ELR (cell line): ENCODE data around the gene NR2F1-AS1.

Source experiments
- DNase-seq: peaks from one replicate; pipeline ENCODE4 v3.0.0-alpha.2; 2015; ENCODE audit warnings: low read depth

NR2F1-AS1 gene

GRCh38 chr5:93580927-93581445 is at the start of gene NR2F1-AS1:
NR2F1-AS1 (minus strand) TSS chr5:93581219.
- no peak for DNase-seq

GRCh38 chr5:93626801-93627200 is 45.8 kb upstream of the NR2F1-AS1 start:
- DNase-seq: no peak

- DNase-seq: no peak
These were observed 42.1 kb upstream of the NR2F1-AS1 start for GRCh38 chr5:93623153-93623552.

DNA sequence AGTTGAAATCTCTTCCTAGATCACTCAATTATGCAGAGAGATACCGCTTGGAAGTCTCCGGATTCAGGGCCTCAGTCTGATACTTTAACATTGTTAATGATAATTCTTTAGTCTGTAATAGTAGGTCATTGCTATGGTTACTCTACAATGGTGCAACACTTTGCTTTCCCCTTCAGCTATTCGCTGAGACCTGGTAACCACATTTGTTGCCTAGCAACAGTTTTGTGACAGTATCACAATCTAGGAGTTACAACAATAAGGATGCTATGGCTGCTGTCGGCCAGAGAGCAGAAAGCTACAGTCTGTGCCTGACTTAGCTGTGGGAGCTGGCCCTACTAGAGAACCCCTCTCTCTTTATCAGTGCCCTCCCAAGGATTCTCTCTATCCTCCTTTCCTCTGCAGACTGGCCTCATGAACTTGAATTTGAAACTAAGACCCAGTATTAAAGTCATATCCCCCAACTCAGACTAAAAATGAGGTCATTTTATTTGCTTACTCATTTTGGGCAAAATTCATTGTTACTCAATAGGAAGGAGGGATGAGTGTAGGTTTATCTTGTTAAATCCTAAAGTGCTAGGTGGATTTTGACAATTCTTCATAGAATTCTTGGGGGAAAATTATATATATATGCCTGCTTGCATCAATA is 41.3 kb upstream of the NR2F1-AS1 start:
- peak; percentile 65 for DNase-seq

DNA sequence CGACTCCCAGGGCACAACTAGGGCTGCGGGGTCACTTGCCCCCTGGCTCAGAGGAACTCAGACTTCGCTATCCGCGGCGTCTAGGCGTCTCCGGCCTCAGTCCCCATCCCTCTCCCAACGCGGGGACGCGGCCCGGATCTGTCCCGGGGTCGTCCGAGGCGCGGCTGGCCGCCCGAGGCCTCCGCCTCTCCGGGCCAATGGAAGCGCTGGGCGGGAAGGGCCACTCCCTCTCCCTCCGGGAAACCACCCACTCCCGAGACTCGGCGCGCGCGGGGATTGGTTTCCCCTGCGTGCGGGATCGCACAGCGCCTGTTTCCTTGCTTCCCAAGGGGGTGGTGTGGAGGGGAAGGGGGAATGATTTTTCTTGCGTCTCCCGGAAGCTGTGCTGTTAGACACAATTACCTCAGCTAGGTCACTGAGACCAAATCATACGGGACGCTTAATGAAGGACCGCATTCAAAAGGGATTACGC is 40.3 kb upstream of the NR2F1-AS1 start:
- DNase-seq: peak; percentile 81

- peak; percentile 81 for DNase-seq
These were observed 39.7 kb upstream of the NR2F1-AS1 start for GRCh38 chr5:93620487-93621326.

DNA sequence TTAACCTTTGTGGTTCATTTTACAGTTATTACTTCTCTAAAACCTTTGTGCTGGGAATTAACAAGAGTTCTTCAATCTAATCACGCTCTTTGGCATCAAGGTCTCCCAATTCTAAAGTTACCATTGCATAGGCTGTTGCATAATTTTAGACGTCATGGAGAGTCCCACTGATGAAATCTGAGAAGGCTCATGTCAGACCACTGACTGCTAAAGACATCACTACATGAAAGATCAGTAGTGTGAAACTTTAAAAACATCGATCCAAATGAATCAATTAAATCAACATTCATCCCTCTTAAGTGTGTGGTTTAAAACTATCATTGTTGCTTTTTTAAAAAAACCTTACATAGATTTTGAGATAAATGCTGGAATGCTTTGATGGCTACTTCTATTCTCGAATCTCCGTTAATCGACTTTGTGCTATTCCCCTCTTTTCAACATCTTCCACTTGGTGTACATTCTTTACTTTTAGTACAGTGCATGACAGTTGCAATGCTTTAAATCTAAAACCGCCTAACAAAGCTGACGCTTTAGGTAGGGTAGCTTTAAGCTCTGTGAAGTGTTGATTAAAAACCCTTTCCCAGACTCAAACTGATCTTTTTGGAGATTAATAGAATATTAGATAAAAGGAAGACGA is 35.6 kb upstream of the NR2F1-AS1 start:
- DNase-seq: no peak

DNA sequence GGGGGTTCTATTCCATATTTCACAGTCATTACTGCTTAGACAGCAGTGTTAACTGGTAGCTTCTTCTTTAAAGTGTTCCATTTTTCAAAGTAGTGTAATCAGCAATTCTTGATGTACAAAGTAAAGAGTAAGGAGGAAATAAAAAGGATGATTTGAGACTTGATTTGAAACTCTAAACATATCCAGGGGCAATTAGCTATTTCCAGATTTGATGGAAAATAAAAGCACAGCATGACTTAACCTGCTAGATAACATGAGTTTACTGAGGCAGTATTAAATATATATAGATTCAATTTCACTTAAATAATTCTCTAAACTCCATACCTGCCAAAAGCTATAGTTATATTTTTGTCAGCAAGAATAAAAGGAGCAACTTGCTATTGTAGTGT is 31.8 kb upstream of the NR2F1-AS1 start:
- DNase-seq: no peak

DNA sequence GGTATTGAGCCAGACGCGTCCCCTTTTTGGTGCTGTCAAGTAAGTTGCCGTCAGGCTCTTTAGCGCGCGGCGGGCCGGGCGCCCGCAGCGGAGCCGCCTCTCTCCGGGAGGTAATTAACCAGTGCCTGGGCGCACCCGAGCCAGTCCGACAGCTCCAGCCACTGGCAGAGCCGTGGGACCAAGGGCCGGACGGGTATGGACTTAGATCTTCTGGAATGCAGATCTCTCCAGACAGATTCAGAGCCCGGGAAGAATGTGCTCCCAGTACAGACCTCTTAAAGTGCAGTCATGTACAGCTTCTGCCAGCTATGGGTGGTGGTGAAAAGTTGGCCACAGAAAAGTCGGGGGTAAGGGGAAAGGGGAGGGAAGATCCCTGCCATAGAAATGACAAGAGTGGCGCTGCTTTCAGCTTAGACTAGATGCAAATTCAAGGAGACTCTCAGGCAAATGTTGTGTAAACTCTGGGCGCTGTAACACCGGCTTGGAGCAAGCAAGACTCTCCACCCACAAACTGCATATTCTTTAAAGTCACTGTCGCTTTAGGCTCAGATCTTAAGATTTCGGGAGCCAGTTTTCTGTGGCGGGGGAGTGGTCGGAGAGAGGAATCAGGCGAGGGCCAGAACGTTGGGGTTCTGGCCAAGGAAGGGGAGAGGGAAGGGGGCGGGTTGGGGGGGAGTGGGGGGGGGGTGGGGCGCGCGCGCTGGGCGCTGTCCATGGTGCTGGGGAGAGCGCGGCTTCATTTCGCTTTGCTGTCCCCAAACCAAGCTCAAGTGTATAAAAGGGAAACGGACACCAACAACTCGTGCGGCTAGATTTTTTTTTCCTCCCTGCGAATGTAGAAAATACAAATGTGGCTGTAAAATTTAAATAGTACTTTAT is 31.2 kb upstream of the NR2F1-AS1 start:
- DNase-seq: peak; percentile 40

GRCh38 chr5:93611273-93611975 is 30.4 kb upstream of the NR2F1-AS1 start:
- peak; percentile 13 for DNase-seq

- DNase-seq: no peak
These were observed 29.7 kb upstream of the NR2F1-AS1 start for GRCh38 chr5:93610581-93611272.

GRCh38 chr5:93609762-93610161 is 28.7 kb upstream of the NR2F1-AS1 start:
- DNase-seq: no peak

- no peak for DNase-seq
These were observed 27.8 kb upstream of the NR2F1-AS1 start for GRCh38 chr5:93608855-93609254.

- DNase-seq: peak; percentile 71
These were observed 26.6 kb upstream of the NR2F1-AS1 start for GRCh38 chr5:93607367-93608258.

DNA sequence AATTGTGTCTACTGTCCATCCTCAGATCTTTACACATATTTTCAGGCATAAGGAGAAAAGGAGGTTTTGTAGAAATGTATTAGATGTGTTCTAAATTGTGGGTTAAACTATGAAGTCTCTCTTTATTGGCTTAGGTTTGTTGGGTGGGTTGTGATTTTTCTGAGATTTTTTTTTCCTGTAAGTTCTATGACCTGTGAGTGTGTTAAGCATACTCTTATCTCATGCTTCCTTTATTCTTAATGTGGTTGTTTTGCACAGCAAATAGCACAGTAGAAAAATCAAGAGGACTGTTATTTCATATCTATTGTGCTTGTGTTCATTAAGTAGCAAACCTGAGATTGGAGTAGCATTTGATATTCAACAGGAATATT is 25.3 kb upstream of the NR2F1-AS1 start:
- DNase-seq: no peak

DNA sequence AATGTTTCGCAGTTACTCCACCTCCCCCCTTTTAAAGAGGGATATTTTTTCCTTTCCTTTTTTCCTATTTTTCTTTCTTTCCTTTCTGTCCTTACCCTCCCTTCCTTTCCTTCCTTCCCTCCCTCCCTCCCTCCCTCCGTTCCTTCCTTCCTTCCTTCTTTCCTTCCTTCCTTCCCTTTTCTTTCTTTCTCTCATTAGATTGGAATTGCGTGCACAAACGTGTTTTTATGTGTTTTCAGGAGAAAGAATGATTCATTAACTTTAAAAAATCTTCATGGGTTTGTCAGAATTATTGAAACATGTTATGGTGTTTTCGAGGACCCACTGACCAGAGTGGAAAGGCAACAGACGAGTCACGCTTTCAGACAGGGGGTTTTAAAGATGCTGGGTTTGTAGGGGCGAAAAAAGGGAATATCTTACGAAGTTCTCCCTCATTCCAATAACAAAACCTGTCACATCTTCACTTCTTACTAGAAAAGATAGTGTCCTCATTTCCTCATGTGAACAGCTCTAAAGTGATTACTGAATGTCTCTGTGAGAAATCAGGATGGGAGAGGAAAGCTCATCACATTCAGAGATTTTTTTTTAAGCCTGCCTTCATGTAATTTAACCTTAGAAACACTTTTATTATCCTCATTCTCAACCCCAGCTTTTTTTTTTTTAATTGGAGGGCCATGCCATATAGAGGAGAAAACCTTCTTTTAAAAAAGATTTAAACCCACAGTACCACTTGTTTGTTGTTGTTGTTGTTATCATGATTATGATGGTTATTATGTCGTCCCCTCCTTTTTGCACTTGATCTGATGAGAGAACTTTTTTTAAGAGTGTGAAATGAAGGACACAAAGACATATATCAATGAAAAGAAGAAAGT is 23.9 kb upstream of the NR2F1-AS1 start:
- no peak for DNase-seq

- no peak for DNase-seq
These were observed 23.0 kb upstream of the NR2F1-AS1 start for GRCh38 chr5:93603793-93604643.
